K562 (cell line): ENCODE results near the gene PARP14.
"Not testable (repeated sequence)": the region's sequence is repeated elsewhere in the genome, so short reads cannot be mapped to it uniquely, and the experiment has no call there.

Experiments
- CBX1 ChIP-seq: sonication (generic); IDR thresholded peaks from 2 replicates; pipeline ENCODE4 v1.6.1; 2016; ENCODE audit warnings: antibody characterized with exemption, low read depth, mild to moderate bottlenecking
- CTCF ChIP-seq, 3 experiments: IDR thresholded peaks in 2 of 3; conservative IDR thresholded peaks in 1 of 3; 2 replicates each; pipeline ENCODE4 v1.5.1; 2011 to 2012; ENCODE audit warnings: low read length in 3 of 3, mild to moderate bottlenecking in 3 of 3, control low read depth in 2 of 3, improper control_type of control experiment in 1 of 3, inconsistent platforms in 1 of 3, low read depth in 1 of 3, mixed read lengths in 1 of 3, moderate library complexity in 1 of 3; ENCODE audit not compliant: insufficient read depth in 2 of 3
- ZNF639 ChIP-seq, 2 experiments: fragments of 200-800 bp in 1 of 2; sonication (Bioruptor generic) in 1 of 2; sonication (generic) in 1 of 2; formaldehyde crosslinking in 1 of 2; IDR thresholded peaks in 1 of 2; conservative IDR thresholded peaks in 1 of 2; 2 replicates each; pipeline versions ENCODE4 v1.5.0 to v1.6.1; 2016 to 2020; ENCODE audit warnings: missing compliant biosample characterization in 1 of 2, missing genetic modification characterization in 1 of 2, missing genetic modification reagents in 1 of 2

- TF ChIP-seq CTCF (IDR thresholded peaks at IDR 0.05 in 2 of 3, conservative IDR thresholded peaks at IDR 0.05 in 1 of 3; ENCODE audit: insufficient read depth in 2 of 3, low read depth in 1 of 3, low read length in 3 of 3); ZNF639 (CRISPR knock-in tag; conservative IDR thresholded peaks at IDR 0.05 in 1 of 2, IDR thresholded peaks at IDR 0.05 in 1 of 2); CBX1: not testable (repeated sequence)
Observed at GRCh38 chr3:122732682-122733525, 52.3 kb downstream of the PARP14 start.
